GM19023 (cell line): ENCODE results near the gene TNNI2.
A peak's percentile ranks its signal among the peaks of the same experiment; 100 is the strongest.

Experiments
- ATAC-seq: cut with Tn5 transposase; IDR thresholded peaks from one replicate; pipeline ENCODE4 v1.9.1; 2021; ENCODE audit warnings: mild to moderate bottlenecking, moderate library complexity; ENCODE audit not compliant: unreplicated experiment

Gene TNNI2

GRCh38 chr11:1832211-1832919 is 6.4 kb upstream of the TNNI2 start:
- no peak for ATAC-seq

- ATAC-seq, result no peak
Measured at GRCh38 chr11:1832920-1833295, 5.9 kb upstream of the TNNI2 start.

GRCh38 chr11:1834062-1834610 is 4.6 kb upstream of the TNNI2 start:
- no peak for ATAC-seq

- ATAC-seq, result no peak
Measured at GRCh38 chr11:1834779-1835670, 3.8 kb upstream of the TNNI2 start, which contains the start of gene SYT8. TSS of gene SYT8 (plus strand) at chr11:1834990. CDS start at chr11:1835106, 116 bp downstream.

GRCh38 chr11:1835671-1836010 is 3.1 kb upstream of the TNNI2 start:
- ATAC-seq, result no peak

GRCh38 chr11:1836011-1836945 is 2.5 kb upstream of the TNNI2 start:
- no peak for ATAC-seq

- peak; percentile 62 for ATAC-seq
Measured at GRCh38 chr11:1837171-1838076, 1.4 kb upstream of the TNNI2 start.

GRCh38 chr11:1838077-1838425 is 730 bp upstream of the TNNI2 start:
- ATAC-seq, result no peak

GRCh38 chr11:1839204-1839923 is 583 bp downstream of the TNNI2 start:
- no peak for ATAC-seq

GRCh38 chr11:1839924-1840779 is 1.4 kb downstream of the TNNI2 start:
- no peak for ATAC-seq

- no peak for ATAC-seq
Measured at GRCh38 chr11:1840780-1841480, 2.1 kb downstream of the TNNI2 start.

GRCh38 chr11:1841511-1842148 is 2.8 kb downstream of the TNNI2 start:
- no peak for ATAC-seq

- no peak for ATAC-seq
Measured at GRCh38 chr11:1842149-1843097, 3.6 kb downstream of the TNNI2 start.

GRCh38 chr11:1843098-1843473 is 4.3 kb downstream of the TNNI2 start:
- ATAC-seq, result no peak

- ATAC-seq, result no peak
Measured at GRCh38 chr11:1843796-1844195, 5.0 kb downstream of the TNNI2 start.
